ENCODE data around the gene PHLDB1.
"Not testable (repeated sequence)": the region's sequence is repeated elsewhere in the genome, so short reads cannot be mapped to it uniquely, and the experiment has no call there.

The PHLDB1 gene

GRCh38 chr11:118606157-118606843 lies 1.1 kb upstream of the PHLDB1 start:
- no peak for DNase-seq

- DNase-seq, result no peak
Observed at GRCh38 chr11:118606844-118607228, 579 bp upstream of the PHLDB1 start.

- peak; percentile 68 for DNase-seq
Observed at GRCh38 chr11:118608360-118609227, 1.2 kb downstream of the PHLDB1 start.

- peak; percentile 30 for DNase-seq
Observed at GRCh38 chr11:118609380-118610224, 2.2 kb downstream of the PHLDB1 start.

GRCh38 chr11:118610225-118610772 lies 2.9 kb downstream of the PHLDB1 start:
- DNase-seq, result no peak

- peak; percentile 90 for DNase-seq
Observed at GRCh38 chr11:118610773-118611432, 3.5 kb downstream of the PHLDB1 start.

- not testable (repeated sequence) for DNase-seq
Observed at GRCh38 chr11:118611433-118611795, 4.0 kb downstream of the PHLDB1 start.

GRCh38 chr11:118612378-118612777 lies 5.0 kb downstream of the PHLDB1 start:
- no peak for DNase-seq

- no peak for DNase-seq
Observed at GRCh38 chr11:118614511-118614910, 7.1 kb downstream of the PHLDB1 start.

- DNase-seq, result no peak
Observed at GRCh38 chr11:118615282-118615975, 8.0 kb downstream of the PHLDB1 start.

- peak; percentile 45 for DNase-seq
Observed at GRCh38 chr11:118615976-118616371, 8.6 kb downstream of the PHLDB1 start.

GRCh38 chr11:118618115-118618990 lies 10.9 kb downstream of the PHLDB1 start:
- DNase-seq, result peak; percentile 27

GRCh38 chr11:118618991-118619375 lies 11.6 kb downstream of the PHLDB1 start:
- DNase-seq, result no peak

- peak; percentile 43 for DNase-seq
Observed at GRCh38 chr11:118619444-118620197, 12.2 kb downstream of the PHLDB1 start.

- no peak for DNase-seq
Observed at GRCh38 chr11:118620529-118621070, 13.2 kb downstream of the PHLDB1 start.

GRCh38 chr11:118621071-118621783 lies 13.8 kb downstream of the PHLDB1 start:
- DNase-seq, result peak; percentile 97

GRCh38 chr11:118621784-118622375 lies 14.5 kb downstream of the PHLDB1 start:
- peak; percentile 68 for DNase-seq
